Hepatocyte (in vitro differentiated cells): Measurements from ENCODE around the gene STEAP2.

Experiments used
- CTCF ChIP-seq: fragments of 200-600 bp; sonication (generic); IDR thresholded peaks from 2 replicates; pipeline ENCODE4 v1.5.1; 2016; ENCODE audit warnings: antibody characterized with exemption, mild to moderate bottlenecking; ENCODE audit not compliant: poor library complexity
- EZH2 ChIP-seq: fragments of 200-600 bp; sonication (generic); IDR thresholded peaks from 2 replicates; pipeline ENCODE4 v1.6.1; 2016; ENCODE audit warnings: antibody characterized with exemption, mild to moderate bottlenecking, borderline replicate concordance
- EZH2phosphoT487 ChIP-seq: fragments of 200-600 bp; sonication (generic); IDR thresholded peaks from one replicate; pipeline ENCODE4 v1.6.1; 2018; ENCODE audit warnings: antibody characterized with exemption, mild to moderate bottlenecking, low read depth, moderate library complexity; ENCODE audit not compliant: unreplicated experiment, severe bottlenecking

GRCh38 chr7:90166153-90166552 lies 45.4 kb upstream of the STEAP2 start:
- TF ChIP-seq EZH2 (no peak), EZH2phosphoT487 (no peak), CTCF (no peak)
